K562 (cell line): ENCODE results near the gene SLC49A4. TPM values are rescaled to one million over a fixed set of nuclear protein-coding genes. Genes with fewer than 3 reads are reported as not detected.

Experiments used
- ATAC-seq: fragments of 200-7000 bp; cut with Tn5 transposase; 3 replicates; pipeline ENCODE4 v1.9.1; 2020; ENCODE audit warnings: moderate library complexity
- BruUV-seq: library from RNA; stranded (reverse); fragments of 400-500 nt; replicated peaks from 2 replicates; lab custom pipeline; 2021; lab: Mats Ljungman, UMichigan
- CTCF ChIA-PET: fragments of 300-600 bp; formaldehyde crosslinking; extraction: SDS; loops from one replicate; lab custom pipeline; 2021; ENCODE audit warnings: low intra/inter-chr PET ratio; lab: Yijun Ruan, JAX
- POLR2A ChIA-PET: fragments of 300-600, 350-650 bp; sonication (Branson Sonifier 250); formaldehyde crosslinking; extraction: SDS; loops from one replicate; lab custom pipeline; 2021; ENCODE audit warnings: antibody characterized with exemption, inconsistent platforms; lab: Yijun Ruan, JAX
- DNase-seq, 4 experiments: peaks; one replicate each; pipeline versions ENCODE4 v3.0.0 to v3.0.0-alpha.2; 2011 to 2018; ENCODE audit warnings: low spot score in 3 of 4, mixed read lengths in 3 of 4; ENCODE audit errors: extremely low read depth in 1 of 4
- FAIRE-seq: peaks from 2 replicates; lab custom pipeline; 2011; peaks lifted over from hg19 to GRCh38; lab: Jason Lieb, UNC
- H2AFZ ChIP-seq: 2 replicates; pipeline ENCODE4 v1.6.0; 2011; ENCODE audit warnings: low read depth, low read length, control low read depth, inconsistent platforms
- H3K27ac ChIP-seq: fragments of 200-600 bp; 3 replicates; pipeline ENCODE4 v1.8.0; 2011; ENCODE audit warnings: low read depth, mild to moderate bottlenecking, control low read depth, inconsistent platforms, low read length, moderate library complexity, mixed read lengths; ENCODE audit errors: extremely low read depth
- H3K27me3 ChIP-seq, 2 experiments: fragments of 300-600 bp in 1 of 2; 2 replicates in 1 of 2; 3 replicates in 1 of 2; pipeline versions ENCODE4 v1.6.0 to v1.8.0; 2011; ENCODE audit warnings: inconsistent platforms in 2 of 2, low read length in 2 of 2, mild to moderate bottlenecking in 1 of 2, mixed read lengths in 1 of 2, moderate library complexity in 1 of 2; ENCODE audit not compliant: control insufficient read depth in 2 of 2, insufficient read depth in 2 of 2
- H3K36me3 ChIP-seq: fragments of 300-600 bp; 3 replicates; pipeline ENCODE4 v1.8.0; 2011; ENCODE audit warnings: mild to moderate bottlenecking, low read length, inconsistent platforms; ENCODE audit not compliant: control insufficient read depth, insufficient read depth
- H3K4me1 ChIP-seq, 2 experiments: fragments of 200-600 bp in 1 of 2; replicated peaks in 1 of 2; 2 replicates in 1 of 2; 3 replicates in 1 of 2; pipeline versions ENCODE4 v1.5.1 to v1.8.0; 2011; ENCODE audit warnings: inconsistent platforms in 2 of 2, low read length in 2 of 2, mild to moderate bottlenecking in 1 of 2, mixed read lengths in 1 of 2, moderate library complexity in 1 of 2; ENCODE audit not compliant: control insufficient read depth in 2 of 2, insufficient read depth in 2 of 2
- H3K4me2 ChIP-seq: 2 replicates; pipeline ENCODE4 v1.6.1; 2011; ENCODE audit warnings: low read length, control low read depth, inconsistent platforms, mixed read lengths; ENCODE audit not compliant: insufficient read depth
- H3K4me3 ChIP-seq: fragments of 200-600 bp; sonication (generic), shearing (Covaris generic); 2 replicates; pipeline ENCODE4 v1.5.1; 2016; ENCODE audit warnings: control low read depth, inconsistent platforms
- H3K79me2 ChIP-seq: fragments of 200-600 bp; 3 replicates; pipeline ENCODE4 v1.8.0; 2011; ENCODE audit warnings: low read length, inconsistent platforms; ENCODE audit not compliant: control insufficient read depth, insufficient read depth
- H3K9ac ChIP-seq, 2 experiments: 2 replicates each; pipeline versions ENCODE4 v1.6.0 to v1.6.1; 2011; ENCODE audit warnings: low read depth in 2 of 2, low read length in 2 of 2, control low read depth in 1 of 2, inconsistent platforms in 1 of 2, mild to moderate bottlenecking in 1 of 2, mixed read lengths in 1 of 2; ENCODE audit not compliant: insufficient read depth in 1 of 2
- H3K9me1 ChIP-seq: one replicate; pipeline ENCODE4 v1.6.0; 2011; ENCODE audit warnings: inconsistent platforms, mild to moderate bottlenecking, low read length, moderate library complexity; ENCODE audit not compliant: control insufficient read depth, insufficient read depth
- H3K9me3 ChIP-seq: replicated peaks from 2 replicates; pipeline ENCODE4 v1.5.1; 2011; ENCODE audit warnings: low read depth, low read length, inconsistent platforms; ENCODE audit not compliant: control insufficient read depth, insufficient read depth
- H4K20me1 ChIP-seq: replicated peaks from 2 replicates; pipeline ENCODE4 v1.6.1; 2011; ENCODE audit warnings: low read length, inconsistent platforms, mixed read lengths; ENCODE audit not compliant: control insufficient read depth, insufficient read depth
- ADNP ChIP-seq: fragments of 200-800 bp; sonication (Bioruptor generic); IDR thresholded peaks from 2 replicates; pipeline ENCODE4 v1.6.1; 2016; ENCODE audit warnings: missing genetic modification characterization, missing compliant biosample characterization
- BCOR ChIP-seq: fragments of 450-650 bp; IDR thresholded peaks from 2 replicates; pipeline ENCODE4 v1.6.1; 2016
- FOXK2 ChIP-seq, 2 experiments: fragments of 450-650 bp; IDR thresholded peaks in 1 of 2; conservative IDR thresholded peaks in 1 of 2; 2 replicates each; pipeline ENCODE4 v1.6.1; 2016; ENCODE audit warnings: low read depth in 2 of 2, mild to moderate bottlenecking in 1 of 2
- HMGN3 ChIP-seq: IDR thresholded peaks from 2 replicates; pipeline ENCODE4 v1.6.1; 2011; ENCODE audit warnings: borderline replicate concordance, low read depth, mild to moderate bottlenecking, mixed read lengths, low read length; ENCODE audit not compliant: insufficient read length; ENCODE audit errors: extremely low read depth
- RBM25 ChIP-seq: fragments of 200-400 bp; formaldehyde crosslinking; IDR thresholded peaks from 2 replicates; pipeline ENCODE4 v1.6.1; 2018; ENCODE audit warnings: low read length, low read depth, moderate library complexity; ENCODE audit not compliant: severe bottlenecking
- ZFP36 ChIP-seq: fragments of 150-350 bp; IDR thresholded peaks from 2 replicates; pipeline ENCODE4 v1.6.1; 2018; ENCODE audit warnings: low read length, low read depth; ENCODE audit not compliant: partially characterized antibody
- WGBS: fragments of 100-300 bp; shearing (Covaris generic); methylation state at CpG from one replicate; pipeline ENCODE4 v1.1.6; 2016; ENCODE audit warnings: low coverage, mixed read lengths; ENCODE audit not compliant: insufficient coverage; ENCODE audit errors: missing lambda C conversion rate; 5-methylcytosine and 5-hydroxymethylcytosine counted together
- in situ Hi-C: fragments of 300-500 bp; cut with MboI; formaldehyde crosslinking; loops from 4 replicates; pipeline ENCODE4 v1.15.0; 2018; ENCODE audit warnings: inconsistent platforms, mixed read lengths
- intact Hi-C: fragments of 100-400 bp; cut with micrococcal nuclease; formaldehyde crosslinking; loops from 2 replicates; pipeline ENCODE4 v1.14.2; 2022
- polyA plus RNA-seq, 8 experiments: library from polyadenylated mRNA; depleted of rRNA in 4 of 8; stranded (reverse) in 5 of 8; unstranded in 3 of 8; fragments of >200 nt; fragmentation: Nextera tagmentation in 2 of 8; fragmentation: Illumina TruSeq in 1 of 8; extraction: Ambion mirVana in 2 of 8; extraction: Trizol in 1 of 8; gene quantifications; 2 replicates each; pipeline versions ENCODE4 v1.2.1 to v1.2.3, GENCODE V29; 2011 to 2014; ENCODE audit warnings: inconsistent platforms in 1 of 8, missing spikeins in 1 of 8
- total RNA-seq, 7 experiments: library from RNA; depleted of rRNA in 6 of 7; stranded (reverse); fragments of >200 nt in 6 of 7; fragmentation: Illumina TruSeq in 2 of 7; extraction: Trizol in 2 of 7; gene quantifications; 2 replicates each; pipeline versions ENCODE4 v1.2.1 to v1.2.3, GENCODE V29; 2011 to 2021; ENCODE audit warnings: low replicate concordance in 1 of 7

The SLC49A4 gene
- total and polyA plus RNA-seq, 9 of the 15 experiments (the other 6 are each of a cell fraction or from before 2014, with no cell fraction given) = 0.15 to 1.3 (median 0.83) TPM

DNA sequence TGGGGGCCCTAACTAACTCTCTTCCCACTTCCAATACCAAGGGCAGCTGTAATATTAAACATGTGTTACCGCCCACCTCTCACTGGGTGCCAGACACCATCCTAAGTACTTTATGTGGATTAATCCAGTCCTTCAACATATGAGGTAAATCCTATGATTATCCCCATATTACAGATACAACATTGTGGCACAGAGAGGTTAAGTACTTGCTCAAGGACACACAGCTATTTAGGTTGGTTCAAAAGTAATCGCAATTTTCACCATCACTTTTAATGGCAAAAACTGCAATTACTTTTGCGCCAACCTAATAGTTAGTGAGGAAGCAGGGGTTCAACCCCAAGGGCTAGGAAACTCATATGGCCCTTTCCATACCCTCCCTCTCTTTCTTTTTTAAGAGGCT lies 131.9 kb downstream of the SLC49A4 start:
- WGBS = 0% methylated on average over 3 of the region's 3 CpGs
- no peak for TF ChIP-seq HMGN3
- peak; percentile 83 for TF ChIP-seq ZFP36
- peak; percentile 96 for TF ChIP-seq RBM25
- TF ChIP-seq BCOR = peak; percentile 54; the same call in 1 of the 2 replicates
- no peak for TF ChIP-seq FOXK2 (conservative IDR thresholded peaks at IDR 0.05 in 1 of 2, IDR thresholded peaks at IDR 0.05 in 1 of 2; ENCODE audit: low read depth in 2 of 2)
- TF ChIP-seq ADNP (tag) = peak; percentile 32; the same call in 1 of the 2 replicates
- no peak for DNase-seq
- Histone ChIP-seq H3K4me2 (no peak overlapping the region), H3K9me3 (no peaks in the 10 kb centered on the region), H3K27ac (no peak overlapping the region), H3K27me3 (peaks cover 16 to 71% of the 10 kb centered on the region in 2 experiments; a peak in 4 of 5 replicates), H3K9me1 (no peaks in the 10 kb centered on the region), H3K4me3 (no peak overlapping the region), H3K4me1 (peaks cover 0 to 6% of the 10 kb centered on the region in 2 experiments; a peak in 2 of 5 replicates), H4K20me1 (no peaks in the 10 kb centered on the region), H3K36me3 (no peaks in the 10 kb centered on the region), H3K9ac (no peak overlapping the region), H2AFZ (no peak overlapping the region), H3K79me2 (no peaks in the 10 kb centered on the region)
- ATAC-seq = no peak
- BruUV-seq = no TSS peak
- FAIRE-seq = no peak
- CTCF ChIA-PET = no interaction called here
- POLR2A ChIA-PET = no interaction called here
- in situ Hi-C loops = no loop called here
- intact Hi-C loops = loop anchor here (10.0 kb wide), 1 partner anchor 172 kb away; no protein-coding TSS in a partner anchor
